NB4 (cell line): ENCODE data around the gene PJA1.

Experiments
- DNase-seq: peaks from one replicate; pipeline ENCODE4 v3.0.0; 2010; ENCODE audit warnings: low read depth
- H3K4me3 ChIP-seq: one replicate; pipeline ENCODE4 v1.5.1; 2011; ENCODE audit warnings: mild to moderate bottlenecking, low read depth, low read length, moderate library complexity
- CTCF ChIP-seq: IDR thresholded peaks from one replicate; pipeline ENCODE4 v1.5.1; 2012; ENCODE audit warnings: low read depth, low read length
- MYC ChIP-seq: IDR thresholded peaks from 2 replicates; pipeline ENCODE4 v1.6.1; 2011; ENCODE audit warnings: low read depth, low read length
- POLR2A ChIP-seq: IDR thresholded peaks from 2 replicates; pipeline ENCODE4 v1.6.1; 2011; ENCODE audit warnings: mild to moderate bottlenecking; ENCODE audit not compliant: insufficient read length; ENCODE audit errors: extremely low read depth
- TF ChIP-seq, protein P1 (sequence below): IDR thresholded peaks from 2 replicates; pipeline ENCODE4 v1.6.1; 2011; ENCODE audit warnings: low read depth, low read length

Gene PJA1

GRCh38 chrX:69203638-69204037, 38.4 kb upstream of the PJA1 start:
- no peak for DNase-seq
- TF ChIP-seq CTCF: no peak
- TF ChIP-seq, protein P1, sequence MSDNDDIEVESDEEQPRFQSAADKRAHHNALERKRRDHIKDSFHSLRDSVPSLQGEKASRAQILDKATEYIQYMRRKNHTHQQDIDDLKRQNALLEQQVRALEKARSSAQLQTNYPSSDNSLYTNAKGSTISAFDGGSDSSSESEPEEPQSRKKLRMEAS: no peak
- no peak overlapping the region for H3K4me3 ChIP-seq

DNA sequence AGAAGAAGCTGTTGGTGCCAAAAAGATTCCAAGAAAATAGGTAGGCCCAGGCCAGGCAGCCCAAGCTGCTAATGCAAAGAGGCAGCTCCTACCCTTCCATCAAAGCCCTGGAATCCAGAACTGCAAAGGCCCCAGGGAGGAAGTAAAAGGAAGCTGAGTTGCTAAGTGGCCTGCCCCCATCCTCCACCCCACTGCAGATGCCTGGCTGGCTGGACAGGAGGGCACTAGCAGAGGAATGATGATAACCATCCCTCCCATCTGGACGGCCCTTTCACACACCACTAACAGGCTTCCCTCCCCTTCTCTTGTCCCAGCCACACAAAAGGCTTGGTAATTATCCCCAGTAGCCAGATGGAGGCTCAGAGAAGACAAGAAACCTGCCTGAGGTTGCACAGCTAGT, 32.4 kb upstream of the PJA1 start:
- no peak for DNase-seq
- H3K4me3 ChIP-seq: no peak overlapping the region
- TF ChIP-seq, protein P1: no peak
- no peak for TF ChIP-seq MYC
- TF ChIP-seq POLR2A: no peak
- no peak for TF ChIP-seq CTCF

DNA sequence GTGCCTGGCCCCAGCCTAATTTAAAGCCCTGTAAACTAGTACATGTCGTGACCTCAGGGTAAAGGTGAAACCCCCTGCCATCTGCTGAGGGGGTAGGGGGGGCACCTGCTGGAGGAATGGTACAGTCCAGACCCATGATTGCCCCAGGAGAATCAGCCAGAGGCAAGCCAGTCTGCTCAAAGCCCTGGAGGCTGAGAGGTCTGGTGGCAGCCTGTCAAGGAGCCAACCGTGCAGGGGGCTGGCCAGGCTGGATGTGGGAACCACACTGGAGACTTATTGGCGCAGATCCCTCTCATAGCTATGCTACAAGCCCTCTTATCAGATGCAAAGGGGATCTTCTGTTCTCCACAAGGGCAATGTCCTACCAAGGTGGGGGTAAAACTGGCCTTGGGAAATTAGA, 31.4 kb upstream of the PJA1 start:
- TF ChIP-seq CTCF (no peak), POLR2A (no peak), MYC (no peak)
- TF ChIP-seq, protein P1: no peak
- no peak overlapping the region for H3K4me3 ChIP-seq
- no peak for DNase-seq

GRCh38 chrX:69195810-69196209, 30.6 kb upstream of the PJA1 start:
- no peak for TF ChIP-seq POLR2A
- no peak for TF ChIP-seq MYC
- no peak for TF ChIP-seq CTCF
- TF ChIP-seq, protein P1: no peak
- no peak overlapping the region for H3K4me3 ChIP-seq
- DNase-seq: no peak

DNA sequence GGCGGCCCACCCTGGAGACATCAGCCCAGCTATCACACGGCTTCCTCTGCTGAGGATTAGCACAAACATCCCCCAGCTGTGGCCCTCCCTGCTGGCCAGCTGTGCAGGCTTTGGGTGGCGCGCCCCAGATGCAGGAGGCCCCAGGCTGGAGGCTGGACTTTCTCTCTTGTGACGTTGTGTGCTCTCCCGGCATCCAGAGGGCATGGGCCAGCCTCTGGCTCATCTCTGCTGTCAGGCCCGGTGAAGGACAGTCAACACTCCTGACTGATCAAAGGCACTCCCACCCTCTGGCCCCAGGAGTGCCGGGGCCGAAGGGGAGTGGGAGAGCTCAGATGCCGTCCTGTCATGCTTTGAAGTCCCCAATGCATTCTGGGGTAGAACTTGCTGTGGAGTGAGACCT, 29.9 kb upstream of the PJA1 start:
- no peak for DNase-seq
- no peak for TF ChIP-seq CTCF
- TF ChIP-seq POLR2A: no peak
- no peak for TF ChIP-seq MYC
- TF ChIP-seq, protein P1: no peak
- H3K4me3 ChIP-seq: no peak overlapping the region

DNA sequence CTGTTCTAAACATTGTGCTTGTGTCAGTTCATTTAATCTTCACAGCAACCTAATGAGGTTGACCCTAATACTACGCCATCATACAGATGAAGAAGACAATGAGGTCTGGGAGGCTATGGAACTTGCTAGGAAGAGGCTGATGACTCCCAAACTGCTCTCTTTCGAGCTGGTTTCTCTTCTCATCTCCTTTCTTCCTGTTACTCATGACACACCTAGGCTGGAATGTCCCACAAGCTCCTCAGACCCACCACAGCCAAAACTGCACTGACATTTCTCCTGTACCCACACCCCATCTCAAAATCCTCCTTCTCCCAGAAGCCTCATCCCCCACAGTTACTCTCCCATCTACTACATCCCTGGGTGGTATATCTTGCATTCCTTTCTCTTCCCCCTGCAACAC, 27.4 kb upstream of the PJA1 start:
- TF ChIP-seq MYC: no peak
- TF ChIP-seq, protein P1: no peak
- no peak for TF ChIP-seq POLR2A
- TF ChIP-seq CTCF: no peak
- no peak for DNase-seq
- no peak overlapping the region for H3K4me3 ChIP-seq
